Activated CD4-positive, alpha-beta T cell treated with anti-CD3 and anti-CD28 coated beads, Interleukin-2, amount 10 ng/mL, durations not matched to agents 7 days and 5 days (primary cell): ENCODE measurements around the gene B2M. TPM values are rescaled to one million over a fixed set of nuclear protein-coding genes. Genes with fewer than 3 reads are reported as not detected.
"Not testable (repeated sequence)": the region's sequence is repeated elsewhere in the genome, so short reads cannot be mapped to it uniquely, and the experiment has no call there.

Experiments
- CTCF ChIA-PET: fragments of 350-600 bp; sonication (Branson Sonifier 250); formaldehyde crosslinking; loops from one replicate; lab custom pipeline; 2021; ENCODE audit warnings: antibody characterized with exemption; lab: Charles Lee
- POLR2A ChIA-PET: fragments of 350-600 bp; sonication (Branson Sonifier 250); formaldehyde crosslinking; loops from one replicate; lab custom pipeline; 2021; ENCODE audit warnings: antibody characterized with exemption; lab: Charles Lee
- DNase-seq: peaks from one replicate; pipeline ENCODE4 v3.0.0-alpha.2; 2020
- H3K27ac Mint-ChIP-seq: one replicate; pipeline ENCODE4 v1.8.0; 2021; ENCODE audit warnings: mild to moderate bottlenecking, moderate library complexity, mixed read lengths
- H3K27me3 Mint-ChIP-seq: one replicate; pipeline ENCODE4 v1.8.0; 2021; ENCODE audit warnings: mixed read lengths
- H3K36me3 Mint-ChIP-seq: one replicate; pipeline ENCODE4 v1.8.0; 2021; ENCODE audit warnings: low read depth, mixed read lengths
- H3K4me1 Mint-ChIP-seq: one replicate; pipeline ENCODE4 v1.8.0; 2021; ENCODE audit warnings: mixed read lengths
- H3K4me3 Mint-ChIP-seq: one replicate; pipeline ENCODE4 v1.8.0; 2021; ENCODE audit warnings: mild to moderate bottlenecking, moderate library complexity, mixed read lengths
- H3K9me3 Mint-ChIP-seq: one replicate; pipeline ENCODE4 v1.8.0; 2021; ENCODE audit warnings: mixed read lengths
- total RNA-seq, 2 experiments: library from RNA; stranded (reverse); gene quantifications; one replicate each; pipeline ENCODE4 v1.2.3, GENCODE V29; 2021

The B2M gene
- total RNA-seq, 2 experiments from 2014 or later = 9,253 to 11,726 TPM

DNA sequence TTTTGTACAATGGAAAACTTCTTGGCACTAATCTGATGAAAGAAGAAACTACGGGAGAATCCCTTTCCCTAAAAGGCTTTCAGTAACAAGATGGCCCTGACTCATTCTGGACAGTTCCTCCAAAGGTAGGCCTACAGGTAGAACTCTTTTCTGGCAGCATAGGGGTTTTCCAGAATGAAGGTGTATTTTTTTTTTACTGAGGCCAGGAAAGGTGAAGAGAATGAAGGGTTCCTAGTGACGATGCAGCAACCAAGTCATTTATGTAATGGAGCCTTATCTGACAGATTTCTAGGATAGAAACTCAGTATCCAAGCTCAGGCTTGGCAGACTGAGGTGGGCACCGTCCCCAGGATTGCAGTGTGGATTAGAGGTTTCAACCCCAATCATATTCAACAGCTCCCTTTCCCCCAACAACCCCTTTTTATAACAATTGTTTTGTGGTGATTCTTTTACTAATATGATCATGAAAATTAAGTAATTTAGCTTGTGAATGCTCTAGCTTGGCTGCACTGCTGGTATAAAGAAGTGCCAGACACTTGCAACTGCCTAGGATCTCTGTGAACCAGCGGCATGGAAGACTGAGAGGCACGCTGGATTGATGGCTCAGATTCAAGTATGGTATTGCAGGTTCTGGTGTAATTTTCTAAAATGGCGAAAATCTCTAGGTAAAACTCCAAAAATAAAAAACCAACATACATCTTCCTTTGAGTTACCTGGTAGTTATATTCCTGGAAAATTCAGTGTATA, 16.3 kb downstream of the B2M start:
- peaks cover 72% of the 10 kb centered on the region for H3K4me1 Mint-ChIP-seq
- POLR2A ChIA-PET = interaction anchor here (0.6 to 7.1 kb wide), 7 partner anchors 8 to 168 kb away, joined by 3 to 182 read pairs (median 4); partner anchors contain the start of genes B2M, PATL2 and SPG11

GRCh38 chr15:44728232-44728575, 16.9 kb downstream of the B2M start:
- peaks cover 71% of the 10 kb centered on the region for H3K4me1 Mint-ChIP-seq
- H3K36me3 Mint-ChIP-seq = peaks cover 45% of the 10 kb centered on the region
- ChIA-PET POLR2A (interaction anchor here (0.6 to 7.1 kb wide), 7 partner anchors 7 to 65 kb away, joined by 3 to 182 read pairs (median 4); partner anchors contain the start of genes B2M, PATL2 and SPG11), CTCF (interaction anchor here (0.6 to 8.8 kb wide), 6 partner anchors 10 to 346 kb away, joined by 3 to 88 read pairs (median 12); partner anchors contain the start of genes B2M, PATL2 and SPG11)
- not testable (repeated sequence) for H3K27me3 Mint-ChIP-seq, DNase-seq, H3K9me3 Mint-ChIP-seq
- peak overlapping the region; percentile 100 for H3K27ac Mint-ChIP-seq
- peak overlapping the region; percentile 100 for H3K4me3 Mint-ChIP-seq

More for the DNA sequence above, 16.3 kb downstream of the B2M start:
- Mint-ChIP-seq H3K9me3 (no peaks in the 10 kb centered on the region), H3K27ac (peak overlapping the region; percentile 100), H3K4me3 (peak overlapping the region; percentile 100), H3K27me3 (no peaks in the 10 kb centered on the region), H3K36me3 (peaks cover 43% of the 10 kb centered on the region)
- CTCF ChIA-PET = interaction anchor here (1.7 to 8.8 kb wide), 4 partner anchors 10 to 181 kb away, joined by 4 to 88 read pairs (median 46); partner anchors contain the start of genes B2M, PATL2 and SPG11
- DNase-seq = no peak

DNA sequence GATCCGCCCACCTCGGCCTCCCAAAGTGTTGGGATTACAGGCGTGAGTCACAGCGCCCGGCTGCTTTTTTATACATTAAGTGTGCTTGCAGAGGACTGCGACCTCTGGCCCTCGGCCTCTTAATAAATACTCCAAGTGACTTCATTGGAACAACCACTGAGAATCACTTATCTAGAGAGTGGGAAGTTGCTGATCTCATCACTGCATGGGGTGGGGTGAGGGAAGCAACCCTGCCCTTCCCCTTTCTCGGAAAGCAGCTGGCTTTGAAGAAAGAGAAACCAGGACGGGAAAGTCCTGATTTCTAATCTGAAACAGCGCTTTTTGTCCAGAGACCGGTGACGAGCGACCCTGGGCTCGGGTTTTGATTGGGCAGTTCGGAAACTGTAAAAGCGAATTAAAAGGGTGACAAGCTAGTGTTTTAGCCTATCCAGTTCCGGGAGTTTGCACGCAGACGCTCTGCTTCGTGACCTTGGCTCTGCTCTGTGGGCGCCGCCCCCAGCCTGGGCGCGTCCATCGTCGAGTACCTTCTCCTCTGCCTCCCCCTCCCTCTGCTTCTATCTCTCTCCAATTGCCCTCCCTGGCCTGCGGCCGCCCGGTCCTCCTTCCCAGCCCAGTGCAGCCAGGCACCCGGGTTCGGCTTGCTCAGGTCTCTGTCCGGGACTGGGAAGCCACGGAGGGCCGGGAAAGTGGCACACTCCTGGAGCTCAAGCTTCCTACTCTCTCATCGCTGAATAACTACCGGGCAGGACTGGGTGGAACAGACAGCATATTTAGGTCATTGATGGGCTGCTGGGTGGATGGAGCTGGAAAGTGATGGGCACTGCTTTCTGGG, 17.5 kb downstream of the B2M start:
- H3K27ac Mint-ChIP-seq = peak overlapping the region; percentile 100
- peaks cover 71% of the 10 kb centered on the region for H3K4me1 Mint-ChIP-seq
- peak overlapping the region; percentile 100 for H3K4me3 Mint-ChIP-seq
- POLR2A ChIA-PET = interaction anchor here (0.7 to 7.1 kb wide), 8 partner anchors 8 to 441 kb away, joined by 3 to 182 read pairs (median 4); partner anchors contain the start of genes B2M, PATL2 and SPG11
- H3K36me3 Mint-ChIP-seq = peaks cover 47% of the 10 kb centered on the region
- H3K9me3 Mint-ChIP-seq = no peaks in the 10 kb centered on the region
- CTCF ChIA-PET = interaction anchor here (0.6 to 8.8 kb wide), 8 partner anchors 9 to 346 kb away, joined by 3 to 88 read pairs (median 4); partner anchors contain the start of genes B2M, PATL2 and SPG11
- no peaks in the 10 kb centered on the region for H3K27me3 Mint-ChIP-seq
- DNase-seq = peak; percentile 98

- Mint-ChIP-seq H3K4me1 (peaks cover 70% of the 10 kb centered on the region), H3K4me3 (peak overlapping the region; percentile 100), H3K9me3 (no peaks in the 10 kb centered on the region), H3K27me3 (no peaks in the 10 kb centered on the region), H3K36me3 (peaks cover 48% of the 10 kb centered on the region), H3K27ac (peak overlapping the region; percentile 100)
- ChIA-PET POLR2A (interaction anchor here (0.7 to 7.1 kb wide), 9 partner anchors 7 to 442 kb away, joined by 3 to 182 read pairs (median 4); partner anchors contain the start of genes B2M, PATL2 and SPG11), CTCF (interaction anchor here (0.9 to 8.8 kb wide), 8 partner anchors 9 to 66 kb away, joined by 3 to 88 read pairs (median 4); partner anchors contain the start of genes B2M, PATL2 and SPG11)
- peak; percentile 50 for DNase-seq
Measured at GRCh38 chr15:44729408-44730127, 18.3 kb downstream of the B2M start.

DNA sequence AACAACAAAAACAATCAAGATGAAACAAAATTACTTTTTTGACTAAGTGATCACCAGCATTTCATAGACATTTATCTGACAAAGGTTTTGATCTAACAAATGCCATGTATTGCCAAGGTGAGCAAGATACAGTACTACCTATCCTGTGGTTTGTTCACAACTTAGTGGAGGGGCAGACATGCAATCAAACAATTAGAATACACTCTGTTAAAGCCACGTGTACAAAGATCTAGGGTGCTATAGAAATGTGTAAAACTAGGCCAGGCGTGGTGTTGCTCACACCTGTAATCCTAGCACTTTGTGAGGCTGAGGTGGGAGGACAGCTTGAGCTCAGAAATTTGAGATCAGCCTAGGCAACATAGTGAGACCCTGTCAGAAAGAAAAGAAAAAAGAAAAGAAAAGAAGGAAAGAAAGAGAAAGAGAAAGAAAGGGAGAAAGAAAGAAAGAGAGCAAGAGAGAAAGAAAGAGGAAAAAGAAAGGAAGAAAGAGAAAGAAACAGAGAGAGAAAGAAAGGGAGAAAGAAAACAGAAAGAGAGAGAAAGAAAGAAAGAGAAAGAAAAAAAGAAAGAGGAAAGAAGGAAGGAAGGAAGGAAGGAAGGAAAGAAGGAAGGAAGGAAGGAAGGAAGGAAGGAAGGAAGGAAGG, 23.6 kb downstream of the B2M start:
- H3K36me3 Mint-ChIP-seq = peaks cover 28% of the 10 kb centered on the region
- peak overlapping the region; percentile 63 for H3K4me3 Mint-ChIP-seq
- H3K27ac Mint-ChIP-seq = peak overlapping the region; percentile 92
- H3K9me3 Mint-ChIP-seq = no peaks in the 10 kb centered on the region
- H3K4me1 Mint-ChIP-seq = peaks cover 75% of the 10 kb centered on the region
- CTCF ChIA-PET = interaction anchor here (0.6 to 5.9 kb wide), 15 partner anchors 8 to 156 kb away, joined by 3 to 92 read pairs (median 6); partner anchors contain the start of genes B2M, PATL2 and SPG11
- no peak for DNase-seq
- no peaks in the 10 kb centered on the region for H3K27me3 Mint-ChIP-seq
- POLR2A ChIA-PET = interaction anchor here (0.9 to 3.3 kb wide), 8 partner anchors 7 to 72 kb away, joined by 3 to 42 read pairs (median 4); partner anchors contain the start of genes B2M, PATL2 and SPG11

DNA sequence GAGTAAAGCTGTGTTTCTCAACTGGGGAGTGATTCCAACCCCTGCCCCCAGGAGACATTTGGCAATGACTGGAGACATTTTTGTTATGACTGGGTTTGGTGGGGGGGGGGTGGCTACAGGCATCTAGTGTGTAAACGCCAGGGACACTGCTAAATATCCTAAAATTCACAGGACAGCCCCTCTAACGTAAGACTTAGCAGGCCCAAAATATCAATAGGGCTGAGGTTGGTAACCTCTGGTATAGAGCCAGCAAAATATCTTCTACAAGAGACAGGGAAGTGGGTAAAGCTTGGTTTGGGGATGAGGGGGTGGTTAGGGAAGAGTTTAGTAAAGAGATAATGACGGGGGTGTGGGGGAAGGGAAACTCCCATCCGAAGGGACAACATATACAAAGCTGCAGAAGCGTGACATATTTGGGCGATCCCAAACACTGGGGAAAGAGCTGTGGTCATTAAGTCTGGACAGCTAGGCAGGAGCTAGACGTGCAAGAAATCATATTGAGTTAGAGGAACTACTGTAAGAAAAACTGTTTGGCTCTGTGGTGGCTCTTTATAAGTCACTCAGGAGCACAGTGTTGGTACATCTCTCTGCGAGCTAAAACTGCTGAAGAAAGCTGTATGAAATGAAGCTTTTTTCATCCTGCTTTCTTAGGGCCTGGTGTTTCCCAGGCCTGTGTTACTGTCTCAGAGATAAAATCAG, 24.3 kb downstream of the B2M start:
- Mint-ChIP-seq H3K36me3 (peaks cover 25% of the 10 kb centered on the region), H3K27me3 (no peaks in the 10 kb centered on the region), H3K4me1 (peaks cover 74% of the 10 kb centered on the region), H3K4me3 (peak overlapping the region; percentile 63), H3K27ac (peak overlapping the region; percentile 92), H3K9me3 (no peaks in the 10 kb centered on the region)
- peak; percentile 38 for DNase-seq
- ChIA-PET CTCF (interaction anchor here (0.6 to 5.9 kb wide), 28 partner anchors 9 to 838 kb away, joined by 3 to 92 read pairs (median 4); partner anchors contain the start of genes B2M, PATL2 and SPG11), POLR2A (interaction anchor here (0.9 to 3.3 kb wide), 8 partner anchors 8 to 72 kb away, joined by 3 to 42 read pairs (median 6); partner anchors contain the start of genes B2M, PATL2 and SPG11)

- Mint-ChIP-seq H3K36me3 (peaks cover 22% of the 10 kb centered on the region), H3K4me1 (peaks cover 70% of the 10 kb centered on the region), H3K27me3 (no peaks in the 10 kb centered on the region), H3K4me3 (peak within 1 kb of the TSS; percentile 63), H3K9me3 (no peaks in the 10 kb centered on the region), H3K27ac (peak within 1 kb of the TSS; percentile 92)
- no peak for DNase-seq
- ChIA-PET POLR2A (interaction anchor here (0.7 to 3.3 kb wide), 9 partner anchors 8 to 73 kb away, joined by 3 to 42 read pairs (median 5); partner anchors contain the start of genes B2M, PATL2 and SPG11), CTCF (interaction anchor here (0.6 to 5.9 kb wide), 27 partner anchors 10 to 837 kb away, joined by 3 to 92 read pairs (median 4); partner anchors contain the start of genes B2M, PATL2 and SPG11)
Measured at GRCh38 chr15:44736181-44736765, 25.0 kb downstream of the B2M start, which contains the start of gene TRIM69. Gene TRIM69, plus strand, starts transcription at chr15:44736528. Its CDS starts 177 bp downstream, at chr15:44736705.

DNA sequence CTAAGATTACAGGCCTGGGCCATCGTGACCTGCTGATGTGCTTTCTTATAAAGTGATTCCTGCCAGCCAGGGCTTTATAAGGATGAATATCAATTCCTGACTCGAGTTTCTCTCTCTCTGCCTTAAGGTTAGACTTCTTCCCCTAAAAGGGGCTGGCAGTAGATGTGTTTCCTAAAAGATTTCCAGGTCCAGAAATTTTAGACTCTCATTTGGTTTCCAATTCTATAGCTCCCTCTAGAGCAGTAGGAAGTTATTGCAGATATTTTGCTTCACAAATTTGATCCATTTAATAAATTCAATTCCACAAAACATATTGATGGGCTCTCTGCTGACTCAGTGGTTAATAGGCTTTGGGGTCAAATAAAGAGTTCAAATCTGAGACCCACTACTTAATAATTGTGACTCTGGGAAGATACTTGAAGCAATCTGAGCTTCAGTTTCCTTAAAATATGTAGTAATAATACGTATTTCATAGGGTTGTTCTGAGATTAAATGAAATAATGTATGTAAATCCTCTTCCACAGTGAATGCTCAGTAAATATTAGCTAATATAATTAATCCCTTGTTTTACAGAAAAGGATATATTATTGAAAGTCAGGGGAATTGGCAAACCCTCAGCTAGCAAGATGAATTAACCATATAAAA, 27.1 kb downstream of the B2M start:
- POLR2A ChIA-PET = interaction anchor here (0.9 to 3.2 kb wide), 4 partner anchors 16 to 26 kb away, joined by 4 to 42 read pairs (median 8); partner anchors contain the start of genes B2M and PATL2
- no peaks in the 10 kb centered on the region for H3K27me3 Mint-ChIP-seq
- peaks cover 54% of the 10 kb centered on the region for H3K4me1 Mint-ChIP-seq
- DNase-seq = no peak
- CTCF ChIA-PET = interaction anchor here (0.8 to 5.9 kb wide), 34 partner anchors 9 to 192 kb away, joined by 3 to 92 read pairs (median 5); partner anchors contain the start of genes B2M, PATL2 and SPG11
- H3K4me3 Mint-ChIP-seq = no peak overlapping the region
- peaks cover 7% of the 10 kb centered on the region for H3K36me3 Mint-ChIP-seq
- H3K9me3 Mint-ChIP-seq = peaks cover 3% of the 10 kb centered on the region
- no peak overlapping the region for H3K27ac Mint-ChIP-seq

GRCh38 chr15:44739222-44739847, 28.0 kb downstream of the B2M start:
- POLR2A ChIA-PET, H3K9me3 Mint-ChIP-seq, H3K27ac Mint-ChIP-seq: not testable (repeated sequence)

More at GRCh38 chr15:44739222-44739847, 28.0 kb downstream of the B2M start:
- DNase-seq, H3K36me3 Mint-ChIP-seq, H3K27me3 Mint-ChIP-seq: not testable (repeated sequence)
- H3K4me1 Mint-ChIP-seq = peaks cover 46% of the 10 kb centered on the region
- CTCF ChIA-PET = interaction anchor here (0.8 to 5.9 kb wide), 24 partner anchors 9 to 160 kb away, joined by 3 to 92 read pairs (median 5); partner anchors contain the start of genes B2M, PATL2 and SPG11
- H3K4me3 Mint-ChIP-seq = peak overlapping the region; percentile 19
